Measurements from ENCODE around the gene KIRREL3. TPM values are rescaled to one million over a fixed set of nuclear protein-coding genes. Genes with fewer than 3 reads are reported as not detected.

Gene KIRREL3
- total RNA-seq, 1 donor from 2014 or later = not detected

DNA sequence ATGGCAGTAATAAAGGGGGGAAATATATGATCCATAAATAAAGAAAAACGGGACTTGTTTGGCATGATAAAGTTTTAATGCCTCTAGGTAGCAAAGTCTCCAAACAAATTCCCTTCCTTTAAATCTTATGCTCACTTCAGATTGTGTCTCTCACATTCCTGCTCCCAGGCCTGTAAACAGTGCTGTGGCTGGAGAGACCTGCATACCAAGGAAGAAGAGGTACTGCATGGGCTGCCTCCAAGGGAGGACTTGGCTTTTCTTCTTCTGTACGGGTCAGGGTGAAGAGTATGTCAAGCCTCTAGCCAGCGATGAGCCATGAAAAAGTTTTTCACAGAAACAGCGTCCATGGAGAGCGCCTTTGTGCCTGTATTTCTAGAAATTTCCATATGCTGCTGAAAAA, 161.8 kb downstream of the KIRREL3 start:
- no peaks in the 10 kb centered on the region for H3K27me3 ChIP-seq (ENCODE audit: control insufficient read depth, insufficient read depth, low read length)
- no peak overlapping the region for H3K4me3 ChIP-seq (ENCODE audit: low read depth, low read length)
- FAIRE-seq (no peak), DNase-seq (ENCODE audit: low read depth) (no peak)
- H3K36me3 ChIP-seq (ENCODE audit: control insufficient read depth, insufficient read depth, low read length) = no peaks in the 10 kb centered on the region
- TF ChIP-seq, protein P1, sequence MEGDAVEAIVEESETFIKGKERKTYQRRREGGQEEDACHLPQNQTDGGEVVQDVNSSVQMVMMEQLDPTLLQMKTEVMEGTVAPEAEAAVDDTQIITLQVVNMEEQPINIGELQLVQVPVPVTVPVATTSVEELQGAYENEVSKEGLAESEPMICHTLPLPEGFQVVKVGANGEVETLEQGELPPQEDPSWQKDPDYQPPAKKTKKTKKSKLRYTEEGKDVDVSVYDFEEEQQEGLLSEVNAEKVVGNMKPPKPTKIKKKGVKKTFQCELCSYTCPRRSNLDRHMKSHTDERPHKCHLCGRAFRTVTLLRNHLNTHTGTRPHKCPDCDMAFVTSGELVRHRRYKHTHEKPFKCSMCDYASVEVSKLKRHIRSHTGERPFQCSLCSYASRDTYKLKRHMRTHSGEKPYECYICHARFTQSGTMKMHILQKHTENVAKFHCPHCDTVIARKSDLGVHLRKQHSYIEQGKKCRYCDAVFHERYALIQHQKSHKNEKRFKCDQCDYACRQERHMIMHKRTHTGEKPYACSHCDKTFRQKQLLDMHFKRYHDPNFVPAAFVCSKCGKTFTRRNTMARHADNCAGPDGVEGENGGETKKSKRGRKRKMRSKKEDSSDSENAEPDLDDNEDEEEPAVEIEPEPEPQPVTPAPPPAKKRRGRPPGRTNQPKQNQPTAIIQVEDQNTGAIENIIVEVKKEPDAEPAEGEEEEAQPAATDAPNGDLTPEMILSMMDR (IDR thresholded peaks at IDR 0.05; ENCODE audit: insufficient read depth, low read length, severe bottlenecking) = no peak

- H3K36me3 ChIP-seq (ENCODE audit: control insufficient read depth, insufficient read depth, low read length) = no peaks in the 10 kb centered on the region
- no peak overlapping the region for H3K4me3 ChIP-seq (ENCODE audit: low read depth, low read length)
- FAIRE-seq = no peak
- TF ChIP-seq, protein P1 (IDR thresholded peaks at IDR 0.05; ENCODE audit: insufficient read depth, low read length, severe bottlenecking) = no peak
- no peak for DNase-seq (ENCODE audit: low read depth)
- no peaks in the 10 kb centered on the region for H3K27me3 ChIP-seq (ENCODE audit: control insufficient read depth, insufficient read depth, low read length)
Observed at GRCh38 chr11:126837581-126837980, 163.0 kb downstream of the KIRREL3 start.

- TF ChIP-seq, protein P1 (IDR thresholded peaks at IDR 0.05; ENCODE audit: insufficient read depth, low read length, severe bottlenecking) = no peak
- no peak overlapping the region for H3K4me3 ChIP-seq (ENCODE audit: low read depth, low read length)
- H3K27me3 ChIP-seq (ENCODE audit: control insufficient read depth, insufficient read depth, low read length) = no peaks in the 10 kb centered on the region
- FAIRE-seq (no peak), DNase-seq (ENCODE audit: low read depth) (no peak)
- no peaks in the 10 kb centered on the region for H3K36me3 ChIP-seq (ENCODE audit: control insufficient read depth, insufficient read depth, low read length)
Observed at GRCh38 chr11:126834573-126834972, 166.0 kb downstream of the KIRREL3 start.

DNA sequence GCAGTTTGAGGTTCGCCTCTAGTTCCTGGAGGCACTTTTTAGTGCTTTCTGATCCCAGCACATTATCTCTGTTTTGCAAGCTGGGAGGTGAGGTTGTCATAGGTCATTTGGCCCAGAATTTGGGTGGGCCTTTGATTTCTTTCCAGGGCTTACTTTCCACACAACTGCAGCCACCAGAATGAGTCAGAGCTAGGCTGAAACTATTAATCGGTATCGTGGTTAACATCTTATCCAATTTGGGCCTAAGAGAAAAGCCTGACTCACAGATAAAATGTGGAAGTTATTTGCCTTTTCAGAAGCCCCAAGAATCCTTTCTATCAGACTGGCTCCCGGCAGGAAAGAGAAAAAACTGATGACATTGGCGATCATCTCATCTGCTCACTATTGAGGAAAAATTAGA, 166.4 kb downstream of the KIRREL3 start:
- no peak for DNase-seq (ENCODE audit: low read depth)
- FAIRE-seq = no peak

GRCh38 chr11:126833065-126833464, 167.5 kb downstream of the KIRREL3 start:
- TF ChIP-seq, protein P1 (IDR thresholded peaks at IDR 0.05; ENCODE audit: insufficient read depth, low read length, severe bottlenecking) = no peak
- FAIRE-seq = no peak
- Histone ChIP-seq H3K27me3 (ENCODE audit: control insufficient read depth, insufficient read depth, low read length) (no peaks in the 10 kb centered on the region), H3K4me3 (ENCODE audit: low read depth, low read length) (no peak overlapping the region), H3K36me3 (ENCODE audit: control insufficient read depth, insufficient read depth, low read length) (no peaks in the 10 kb centered on the region)
- no peak for DNase-seq (ENCODE audit: low read depth)

More for the DNA sequence above, 166.4 kb downstream of the KIRREL3 start:
- Histone ChIP-seq H3K27me3 (ENCODE audit: control insufficient read depth, insufficient read depth, low read length) (no peaks in the 10 kb centered on the region), H3K4me3 (ENCODE audit: low read depth, low read length) (no peak overlapping the region), H3K36me3 (ENCODE audit: control insufficient read depth, insufficient read depth, low read length) (no peaks in the 10 kb centered on the region)
- TF ChIP-seq, protein P1 (IDR thresholded peaks at IDR 0.05; ENCODE audit: insufficient read depth, low read length, severe bottlenecking) = no peak

DNA sequence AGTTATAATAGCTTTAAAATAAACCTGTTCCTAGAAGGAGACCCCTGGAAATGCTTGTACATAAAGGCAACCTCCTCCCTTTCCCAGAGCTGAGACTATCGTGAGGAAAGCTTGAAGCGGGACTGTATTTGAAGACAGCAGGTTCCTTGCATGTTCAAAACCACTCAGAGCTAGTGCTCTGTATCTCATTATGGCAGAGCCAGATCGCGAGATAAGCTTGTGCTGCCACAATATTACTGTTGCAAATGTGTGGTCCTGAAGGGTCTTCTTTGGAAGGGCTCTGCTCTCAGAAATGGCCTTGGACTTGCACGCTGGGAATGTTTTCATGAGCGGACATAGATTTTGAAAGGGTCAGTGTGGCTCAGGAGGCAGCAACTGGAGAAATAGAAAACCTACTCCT, 168.2 kb downstream of the KIRREL3 start:
- TF ChIP-seq, protein P1 (IDR thresholded peaks at IDR 0.05; ENCODE audit: insufficient read depth, low read length, severe bottlenecking) = no peak
- DNase-seq (ENCODE audit: low read depth) (no peak), FAIRE-seq (no peak)
- Histone ChIP-seq H3K27me3 (ENCODE audit: control insufficient read depth, insufficient read depth, low read length) (no peaks in the 10 kb centered on the region), H3K36me3 (ENCODE audit: control insufficient read depth, insufficient read depth, low read length) (no peaks in the 10 kb centered on the region), H3K4me3 (ENCODE audit: low read depth, low read length) (no peak overlapping the region)

Measured in bronchial epithelial cell (primary cell).